A549 (cell line): Measurements from ENCODE around the gene ANKRD12. TPM values are rescaled to one million over a fixed set of nuclear protein-coding genes. Genes with fewer than 3 reads are reported as not detected.

Source experiments
- ATAC-seq, 2 experiments: fragments of 200-7000 bp in 1 of 2; fragments of >200 bp in 1 of 2; cut with Nextera tagmentation in 1 of 2; cut with Tn5 transposase in 1 of 2; 3 replicates each; pipeline versions ENCODE4 v1.8.0 to v1.9.1; 2018 to 2020; ENCODE audit warnings: mild to moderate bottlenecking in 1 of 2, moderate library complexity in 1 of 2
- CTCF ChIA-PET: fragments of 300-600 bp; sonication (Branson Sonifier 250); formaldehyde crosslinking; extraction: SDS; loops from one replicate; lab custom pipeline; 2021; ENCODE audit warnings: antibody characterized with exemption, inconsistent platforms; lab: Yijun Ruan, JAX
- POLR2A ChIA-PET: fragments of 350-600 bp; formaldehyde crosslinking; extraction: SDS; loops from one replicate; lab custom pipeline; 2021; ENCODE audit warnings: antibody characterized with exemption, inconsistent platforms; lab: Yijun Ruan, JAX
- DNase-seq, 2 experiments: peaks; one replicate each; pipeline versions ENCODE4 v3.0.0 to v3.0.0-alpha.2; 2011 to 2016; ENCODE audit warnings: low read depth in 1 of 2, low spot score in 1 of 2
- FAIRE-seq: peaks from 2 replicates; lab custom pipeline; 2011; peaks lifted over from hg19 to GRCh38; lab: Jason Lieb, UNC
- H3K27ac ChIP-seq, 2 experiments: fragments of >200 bp; sonication (Bioruptor Twin); formaldehyde crosslinking; 3 replicates each; pipeline ENCODE4 v1.5.1; 2016 to 2017
- H3K4me1 ChIP-seq: fragments of >200 bp; sonication (Bioruptor Twin); formaldehyde crosslinking; 3 replicates; pipeline ENCODE4 v1.6.1; 2016
- H3K4me2 ChIP-seq: fragments of >200 bp; sonication (Bioruptor Twin); formaldehyde crosslinking; 3 replicates; pipeline ENCODE4 v1.6.1; 2016
- H3K4me3 ChIP-seq: fragments of >200 bp; sonication (Bioruptor Twin); formaldehyde crosslinking; 3 replicates; pipeline ENCODE4 v1.5.1; 2016
- H3K9me3 ChIP-seq: fragments of >200 bp; sonication (Bioruptor Twin); formaldehyde crosslinking; 3 replicates; pipeline ENCODE4 v1.6.1; 2016
- CBX2 ChIP-seq: fragments of 200-600 bp; sonication (generic); IDR thresholded peaks from 2 replicates; pipeline ENCODE4 v1.6.1; 2016; ENCODE audit warnings: low read depth, mild to moderate bottlenecking, borderline replicate concordance
- EP300 ChIP-seq, 2 experiments: fragments of >200 bp; sonication (Bioruptor Twin); formaldehyde crosslinking; IDR thresholded peaks; 2 replicates in 1 of 2; 3 replicates in 1 of 2; pipeline ENCODE4 v1.6.1; 2016 to 2017
- FOSL2 ChIP-seq, 2 experiments: fragments of 450-650 bp in 1 of 2; fragments of >200 bp in 1 of 2; sonication (Bioruptor Twin) in 1 of 2; formaldehyde crosslinking; IDR thresholded peaks; 2 replicates each; pipeline versions ENCODE4 v1.5.0 to v1.6.1; 2016 to 2020; ENCODE audit warnings: mild to moderate bottlenecking in 1 of 2, moderate library complexity in 1 of 2
- FOXS1 ChIP-seq: fragments of 250-450 bp; sonication (Bioruptor Pico); IDR thresholded peaks from 2 replicates; pipeline ENCODE4 v1.5.0; 2020; ENCODE audit warnings: mild to moderate bottlenecking, moderate library complexity
- HDAC2 ChIP-seq: fragments of 200-600 bp; sonication (generic); IDR thresholded peaks from 2 replicates; pipeline ENCODE4 v1.6.1; 2016
- KDM1A ChIP-seq: fragments of 200-600 bp; sonication (generic); IDR thresholded peaks from 2 replicates; pipeline ENCODE4 v1.6.1; 2016; ENCODE audit warnings: low read depth, mild to moderate bottlenecking
- MAFK ChIP-seq: fragments of 450-650 bp; IDR thresholded peaks from 2 replicates; pipeline ENCODE4 v1.6.1; 2014; ENCODE audit not compliant: partially characterized antibody
- PHF8 ChIP-seq: fragments of 200-600 bp; sonication (generic); IDR thresholded peaks from 2 replicates; pipeline ENCODE4 v1.6.1; 2016; ENCODE audit warnings: low read depth, mild to moderate bottlenecking, antibody characterized with exemption, moderate library complexity, borderline replicate concordance
- RAD21 ChIP-seq, 2 experiments: fragments of >200 bp in 1 of 2; sonication (Bioruptor Twin) in 1 of 2; formaldehyde crosslinking in 1 of 2; IDR thresholded peaks in 1 of 2; conservative IDR thresholded peaks in 1 of 2; 2 replicates in 1 of 2; 3 replicates in 1 of 2; pipeline ENCODE4 v1.6.1; 2012 to 2018; ENCODE audit warnings: inconsistent platforms in 1 of 2
- RCOR1 ChIP-seq: fragments of 150-350 bp; IDR thresholded peaks from 2 replicates; pipeline ENCODE4 v1.6.1; 2014; ENCODE audit warnings: antibody characterized with exemption, low read length, low read depth
- RNF2 ChIP-seq: fragments of 200-600 bp; sonication (generic); IDR thresholded peaks from 2 replicates; pipeline ENCODE4 v1.6.1; 2016; ENCODE audit warnings: low read depth, mild to moderate bottlenecking, antibody characterized with exemption, moderate library complexity, borderline replicate concordance
- SREBF2 ChIP-seq: fragments of 450-650 bp; IDR thresholded peaks from 2 replicates; pipeline ENCODE4 v1.6.1; 2014; ENCODE audit warnings: mild to moderate bottlenecking, moderate library complexity
- TFCP2L1 ChIP-seq: fragments of 250-450 bp; sonication (Bioruptor Pico); IDR thresholded peaks from 2 replicates; pipeline ENCODE4 v1.5.0; 2021; ENCODE audit warnings: mild to moderate bottlenecking
- ZC3H11A ChIP-seq: fragments of 450-650 bp; IDR thresholded peaks from 2 replicates; pipeline ENCODE4 v1.6.1; 2014; ENCODE audit warnings: antibody characterized with exemption, mild to moderate bottlenecking
- ZFP36 ChIP-seq: fragments of 450-650 bp; IDR thresholded peaks from 2 replicates; pipeline ENCODE4 v1.6.1; 2014; ENCODE audit warnings: borderline replicate concordance; ENCODE audit not compliant: partially characterized antibody
- WGBS: methylation state at CpG from one replicate; pipeline ENCODE4 v1.1.6; 2017; ENCODE audit errors: missing lambda C conversion rate; 5-methylcytosine and 5-hydroxymethylcytosine counted together
- polyA plus RNA-seq, 4 experiments: library from polyadenylated mRNA; depleted of rRNA in 3 of 4; stranded (reverse); fragments of >200 nt; fragmentation: RNase III in 1 of 4; extraction: RNeasy Plus Mini Kit Qiagen cat#74134 plus additional on column Dnase treatment in 1 of 4; gene quantifications; 2 replicates in 3 of 4; 3 replicates in 1 of 4; pipeline ENCODE4 v1.2.3, GENCODE V29; 2011 to 2017
- TF ChIP-seq, protein P1 (sequence below): fragments of 150-350 bp; IDR thresholded peaks from 2 replicates; pipeline ENCODE4 v1.6.1; 2014; ENCODE audit warnings: low read depth, mild to moderate bottlenecking, low read length
- TF ChIP-seq, protein P2 (sequence below): IDR thresholded peaks from 2 replicates; pipeline ENCODE4 v1.6.1; 2012
- TF ChIP-seq, protein P3 (sequence below): fragments of 200-600 bp; sonication (generic); IDR thresholded peaks from 2 replicates; pipeline ENCODE4 v1.6.1; 2016; ENCODE audit warnings: antibody characterized with exemption, mild to moderate bottlenecking, moderate library complexity
- TF ChIP-seq, protein P4 (sequence below): IDR thresholded peaks from 2 replicates; pipeline ENCODE4 v1.6.1; 2012
- TF ChIP-seq, protein P5 (sequence below): fragments of 450-650 bp; IDR thresholded peaks from 2 replicates; pipeline ENCODE4 v1.6.1; 2014; ENCODE audit warnings: antibody characterized with exemption

ANKRD12 gene
- polyA plus RNA-seq, 2 of the 4 experiments (the other 2 are of a cell fraction), result 2.7 to 7.3 TPM

DNA sequence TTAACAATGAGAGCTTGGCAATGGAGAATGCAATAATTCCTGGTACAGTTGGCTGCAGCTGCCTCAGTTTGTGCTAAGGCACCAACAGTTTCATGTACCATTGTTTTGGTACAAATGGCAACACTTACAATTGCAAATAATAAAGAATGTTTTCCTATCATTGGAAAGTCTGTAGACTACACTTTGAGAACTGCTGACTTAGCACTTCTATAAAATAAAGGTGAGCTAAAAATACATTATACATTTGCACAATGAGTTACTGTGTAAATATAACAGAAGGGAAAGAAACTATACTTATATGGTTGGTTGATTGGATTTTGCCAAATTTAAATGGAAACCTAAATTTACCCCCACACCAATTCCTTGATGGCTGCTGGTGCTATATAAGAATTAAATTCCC, 153.1 kb downstream of the ANKRD12 start:
- CTCF ChIA-PET, result no interaction called here
- H3K4me1 ChIP-seq, result no peaks in the 10 kb centered on the region
- no peak for DNase-seq

DNA sequence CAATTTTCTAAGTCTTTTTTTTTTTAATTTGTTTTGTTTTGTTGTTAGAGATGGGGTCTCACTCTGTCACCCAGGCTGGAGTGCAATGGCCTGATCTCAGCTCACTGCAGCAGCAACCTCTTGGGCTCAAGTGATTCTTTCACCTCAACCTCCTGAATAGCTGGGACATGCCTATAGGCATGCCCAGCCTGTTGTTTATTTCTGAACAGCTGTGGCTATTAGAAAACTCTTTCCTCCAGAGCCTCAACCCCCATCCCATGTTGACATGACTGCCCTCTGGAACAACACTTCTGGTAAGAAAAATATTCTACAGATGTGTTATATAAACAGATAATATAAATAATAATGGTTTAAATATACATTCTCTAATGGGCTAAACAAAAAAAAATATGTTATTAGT, 153.6 kb downstream of the ANKRD12 start:
- no peak for FAIRE-seq

More for the DNA sequence above, 153.1 kb downstream of the ANKRD12 start:
- H3K27ac ChIP-seq, result no peak overlapping the region
- ATAC-seq, result no peak
- POLR2A ChIA-PET, result no interaction called here
- H3K9me3 ChIP-seq, result peaks cover 6% of the 10 kb centered on the region
- peak; percentile 98 for TF ChIP-seq MAFK
- TF ChIP-seq SREBF2, result no peak
- no peak overlapping the region for H3K4me2 ChIP-seq
- FAIRE-seq, result no peak
- no peak overlapping the region for H3K4me3 ChIP-seq

DNA sequence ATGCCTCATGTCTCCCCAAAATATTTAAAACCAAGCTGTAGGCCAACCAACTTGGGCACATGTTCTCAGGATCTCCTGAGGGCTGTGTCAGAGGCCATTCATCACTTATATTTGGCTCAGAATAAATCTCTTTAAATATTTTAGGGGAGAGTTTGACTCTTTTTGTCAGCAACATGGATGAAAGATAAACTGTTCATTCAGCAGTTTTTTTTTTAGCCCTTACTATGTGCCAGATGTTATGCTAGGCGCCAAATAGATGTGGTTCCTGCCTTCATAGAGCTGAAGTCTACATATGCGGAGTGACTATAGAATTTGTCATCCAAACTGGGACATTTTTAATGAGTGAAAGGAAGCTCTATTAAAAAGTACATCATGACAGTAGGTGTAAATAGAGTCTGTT, 155.5 kb downstream of the ANKRD12 start:
- no peak for FAIRE-seq
- TF ChIP-seq MAFK (peak; percentile 24), FOSL2 (IDR thresholded peaks at IDR 0.05) (no peak), FOSL2 (CRISPR knock-in tag; IDR thresholded peaks at IDR 0.05) (no peak), PHF8 (no peak)
- TF ChIP-seq, all 56 proteins: peak for 1
- Histone ChIP-seq H3K4me3 (no peak overlapping the region), H3K4me1 (no peaks in the 10 kb centered on the region), H3K9me3 (peaks cover 6% of the 10 kb centered on the region), H3K27ac (no peak overlapping the region), H3K4me2 (no peak overlapping the region)
- no peak for DNase-seq
- ATAC-seq, result no peak
- ChIA-PET CTCF (no interaction called here), POLR2A (no interaction called here)
- WGBS, result 61% methylated on average over 2 of the region's 2 CpGs

More for the DNA sequence above, 153.6 kb downstream of the ANKRD12 start:
- Histone ChIP-seq H3K4me1 (no peaks in the 10 kb centered on the region), H3K4me2 (no peak overlapping the region), H3K9me3 (peaks cover 6% of the 10 kb centered on the region), H3K27ac (no peak overlapping the region), H3K4me3 (no peak overlapping the region)
- ATAC-seq (no peak), DNase-seq (no peak)
- POLR2A ChIA-PET, result no interaction called here
- TF ChIP-seq RNF2, result no peak
- no peak for TF ChIP-seq FOXS1 (CRISPR knock-in tag)
- TF ChIP-seq TFCP2L1 (CRISPR knock-in tag), result no peak
- CTCF ChIA-PET, result no interaction called here

DNA sequence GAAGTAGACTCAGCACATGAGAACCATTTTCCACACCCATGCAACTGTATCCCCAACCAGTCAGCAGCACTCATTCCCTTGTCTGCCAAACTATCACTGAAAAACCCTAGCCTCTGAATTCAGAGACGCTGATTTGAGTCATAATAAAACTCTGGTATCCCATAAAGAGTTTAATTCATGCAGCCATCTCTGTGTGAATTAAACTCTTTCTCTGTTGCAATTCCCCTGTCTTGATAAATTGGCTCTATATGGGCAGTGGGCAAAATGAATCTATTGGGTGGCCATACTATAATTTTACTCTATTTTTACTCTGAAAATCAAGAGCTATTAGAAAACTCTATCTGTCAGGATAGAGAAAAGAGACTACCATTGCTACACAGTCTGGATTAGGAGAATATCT, 157.4 kb downstream of the ANKRD12 start:
- Histone ChIP-seq H3K4me1 (no peaks in the 10 kb centered on the region), H3K27ac (no peak overlapping the region), H3K4me2 (no peak overlapping the region), H3K9me3 (peaks cover 6% of the 10 kb centered on the region), H3K4me3 (no peak overlapping the region)
- no peak for ATAC-seq
- FAIRE-seq, result no peak
- POLR2A ChIA-PET, result no interaction called here
- DNase-seq, result no peak
- 0% methylated on average over 1 of the region's 1 CpG for WGBS
- TF ChIP-seq, protein P1, sequence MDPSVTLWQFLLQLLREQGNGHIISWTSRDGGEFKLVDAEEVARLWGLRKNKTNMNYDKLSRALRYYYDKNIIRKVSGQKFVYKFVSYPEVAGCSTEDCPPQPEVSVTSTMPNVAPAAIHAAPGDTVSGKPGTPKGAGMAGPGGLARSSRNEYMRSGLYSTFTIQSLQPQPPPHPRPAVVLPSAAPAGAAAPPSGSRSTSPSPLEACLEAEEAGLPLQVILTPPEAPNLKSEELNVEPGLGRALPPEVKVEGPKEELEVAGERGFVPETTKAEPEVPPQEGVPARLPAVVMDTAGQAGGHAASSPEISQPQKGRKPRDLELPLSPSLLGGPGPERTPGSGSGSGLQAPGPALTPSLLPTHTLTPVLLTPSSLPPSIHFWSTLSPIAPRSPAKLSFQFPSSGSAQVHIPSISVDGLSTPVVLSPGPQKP, result no peak
- TF ChIP-seq, protein P2, sequence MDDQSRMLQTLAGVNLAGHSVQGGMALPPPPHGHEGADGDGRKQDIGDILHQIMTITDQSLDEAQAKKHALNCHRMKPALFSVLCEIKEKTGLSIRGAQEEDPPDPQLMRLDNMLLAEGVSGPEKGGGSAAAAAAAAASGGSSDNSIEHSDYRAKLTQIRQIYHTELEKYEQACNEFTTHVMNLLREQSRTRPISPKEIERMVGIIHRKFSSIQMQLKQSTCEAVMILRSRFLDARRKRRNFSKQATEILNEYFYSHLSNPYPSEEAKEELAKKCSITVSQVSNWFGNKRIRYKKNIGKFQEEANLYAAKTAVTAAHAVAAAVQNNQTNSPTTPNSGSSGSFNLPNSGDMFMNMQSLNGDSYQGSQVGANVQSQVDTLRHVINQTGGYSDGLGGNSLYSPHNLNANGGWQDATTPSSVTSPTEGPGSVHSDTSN, result no peak
- TF ChIP-seq KDM1A, result no peak
- TF ChIP-seq, protein P3, sequence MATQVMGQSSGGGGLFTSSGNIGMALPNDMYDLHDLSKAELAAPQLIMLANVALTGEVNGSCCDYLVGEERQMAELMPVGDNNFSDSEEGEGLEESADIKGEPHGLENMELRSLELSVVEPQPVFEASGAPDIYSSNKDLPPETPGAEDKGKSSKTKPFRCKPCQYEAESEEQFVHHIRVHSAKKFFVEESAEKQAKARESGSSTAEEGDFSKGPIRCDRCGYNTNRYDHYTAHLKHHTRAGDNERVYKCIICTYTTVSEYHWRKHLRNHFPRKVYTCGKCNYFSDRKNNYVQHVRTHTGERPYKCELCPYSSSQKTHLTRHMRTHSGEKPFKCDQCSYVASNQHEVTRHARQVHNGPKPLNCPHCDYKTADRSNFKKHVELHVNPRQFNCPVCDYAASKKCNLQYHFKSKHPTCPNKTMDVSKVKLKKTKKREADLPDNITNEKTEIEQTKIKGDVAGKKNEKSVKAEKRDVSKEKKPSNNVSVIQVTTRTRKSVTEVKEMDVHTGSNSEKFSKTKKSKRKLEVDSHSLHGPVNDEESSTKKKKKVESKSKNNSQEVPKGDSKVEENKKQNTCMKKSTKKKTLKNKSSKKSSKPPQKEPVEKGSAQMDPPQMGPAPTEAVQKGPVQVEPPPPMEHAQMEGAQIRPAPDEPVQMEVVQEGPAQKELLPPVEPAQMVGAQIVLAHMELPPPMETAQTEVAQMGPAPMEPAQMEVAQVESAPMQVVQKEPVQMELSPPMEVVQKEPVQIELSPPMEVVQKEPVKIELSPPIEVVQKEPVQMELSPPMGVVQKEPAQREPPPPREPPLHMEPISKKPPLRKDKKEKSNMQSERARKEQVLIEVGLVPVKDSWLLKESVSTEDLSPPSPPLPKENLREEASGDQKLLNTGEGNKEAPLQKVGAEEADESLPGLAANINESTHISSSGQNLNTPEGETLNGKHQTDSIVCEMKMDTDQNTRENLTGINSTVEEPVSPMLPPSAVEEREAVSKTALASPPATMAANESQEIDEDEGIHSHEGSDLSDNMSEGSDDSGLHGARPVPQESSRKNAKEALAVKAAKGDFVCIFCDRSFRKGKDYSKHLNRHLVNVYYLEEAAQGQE, result no peak
- no peak for TF ChIP-seq HDAC2
- TF ChIP-seq, protein P4, sequence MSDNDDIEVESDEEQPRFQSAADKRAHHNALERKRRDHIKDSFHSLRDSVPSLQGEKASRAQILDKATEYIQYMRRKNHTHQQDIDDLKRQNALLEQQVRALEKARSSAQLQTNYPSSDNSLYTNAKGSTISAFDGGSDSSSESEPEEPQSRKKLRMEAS, result no peak
- no peak for TF ChIP-seq RAD21 (conservative IDR thresholded peaks at IDR 0.05 in 1 of 2, IDR thresholded peaks at IDR 0.05 in 1 of 2)
- TF ChIP-seq FOSL2 (IDR thresholded peaks at IDR 0.05), result no peak
- TF ChIP-seq FOSL2 (CRISPR knock-in tag; IDR thresholded peaks at IDR 0.05), result no peak
- TF ChIP-seq ZFP36, result no peak
- no peak for TF ChIP-seq RCOR1
- TF ChIP-seq, protein P5, sequence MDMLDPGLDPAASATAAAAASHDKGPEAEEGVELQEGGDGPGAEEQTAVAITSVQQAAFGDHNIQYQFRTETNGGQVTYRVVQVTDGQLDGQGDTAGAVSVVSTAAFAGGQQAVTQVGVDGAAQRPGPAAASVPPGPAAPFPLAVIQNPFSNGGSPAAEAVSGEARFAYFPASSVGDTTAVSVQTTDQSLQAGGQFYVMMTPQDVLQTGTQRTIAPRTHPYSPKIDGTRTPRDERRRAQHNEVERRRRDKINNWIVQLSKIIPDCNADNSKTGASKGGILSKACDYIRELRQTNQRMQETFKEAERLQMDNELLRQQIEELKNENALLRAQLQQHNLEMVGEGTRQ, result no peak
- no peak for TF ChIP-seq ZC3H11A
- TF ChIP-seq EP300 (IDR thresholded peaks at IDR 0.05), result no peak
- TF ChIP-seq SREBF2, result no peak
- no peak for TF ChIP-seq CBX2
- CTCF ChIA-PET, result no interaction called here
